Hematopoietic multipotent progenitor cell treated with erythropoietin and hydrocortisone succinate and interleukin-3 and kit ligand, for 6 days (in vitro differentiated cells): ENCODE results near the gene PLXNA2.

ENCODE experiments used
- DNase-seq: peaks from one replicate; pipeline ENCODE4 v3.0.0-alpha.2; 2015

PLXNA2 gene

DNA sequence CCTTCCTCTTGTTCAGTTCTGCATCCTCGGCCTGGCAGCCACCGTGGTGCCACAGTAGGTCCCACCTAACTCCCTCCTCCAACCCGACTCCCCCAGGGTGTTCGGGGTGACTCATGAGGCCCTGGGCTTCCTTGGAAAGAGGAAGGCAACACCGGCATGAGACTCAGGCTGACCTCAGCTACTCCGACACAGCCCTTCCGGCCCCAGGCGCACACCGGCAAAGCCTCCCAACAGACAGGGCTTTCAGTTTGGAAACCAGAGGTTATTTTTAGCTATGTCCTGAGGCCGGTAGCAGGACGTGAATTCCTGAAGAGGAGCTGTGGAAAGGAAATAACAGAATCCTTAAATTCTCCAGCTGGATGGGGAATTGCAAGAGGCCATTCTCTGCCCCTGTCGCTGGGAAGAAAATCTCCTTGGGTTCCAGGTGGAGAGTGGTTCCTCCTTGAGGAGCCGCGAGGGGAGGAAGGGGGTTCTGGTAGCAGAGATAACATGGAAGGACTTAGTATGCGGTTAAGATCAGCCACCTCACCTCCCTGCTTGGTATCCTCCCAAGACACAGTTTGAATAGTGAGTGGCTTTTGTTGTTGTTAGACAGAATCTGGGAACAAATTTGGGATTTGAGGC is 24.4 kb downstream of the PLXNA2 start:
- DNase-seq: peak; percentile 78

DNA sequence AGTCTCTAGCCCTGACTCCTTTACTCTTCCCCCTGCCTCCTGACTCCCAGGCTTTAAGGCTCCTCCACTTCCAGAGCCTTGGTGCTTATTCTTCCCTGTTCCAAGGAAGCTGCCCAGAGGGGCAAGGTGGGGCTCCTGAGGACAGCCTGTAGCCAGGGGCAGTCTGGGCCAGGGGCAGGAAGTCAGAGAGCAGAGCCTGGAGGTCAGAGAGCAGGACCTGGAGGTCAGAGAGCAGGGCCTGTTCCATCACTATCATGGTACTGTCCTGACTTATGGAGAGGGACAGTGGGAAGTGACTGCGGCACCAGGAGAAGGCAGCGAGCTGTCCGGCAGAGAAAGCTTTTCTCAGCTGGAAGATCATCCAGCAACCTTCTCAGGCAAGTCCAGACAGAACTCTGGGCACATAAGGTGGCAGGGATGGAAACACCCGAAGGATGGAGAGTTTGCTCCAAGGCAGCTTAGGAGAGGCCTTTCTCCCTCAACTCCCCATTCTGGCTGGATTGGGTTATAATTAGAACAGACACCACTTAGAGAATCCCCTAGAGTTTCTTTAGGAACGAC is 25.0 kb downstream of the PLXNA2 start:
- no peak for DNase-seq

DNA sequence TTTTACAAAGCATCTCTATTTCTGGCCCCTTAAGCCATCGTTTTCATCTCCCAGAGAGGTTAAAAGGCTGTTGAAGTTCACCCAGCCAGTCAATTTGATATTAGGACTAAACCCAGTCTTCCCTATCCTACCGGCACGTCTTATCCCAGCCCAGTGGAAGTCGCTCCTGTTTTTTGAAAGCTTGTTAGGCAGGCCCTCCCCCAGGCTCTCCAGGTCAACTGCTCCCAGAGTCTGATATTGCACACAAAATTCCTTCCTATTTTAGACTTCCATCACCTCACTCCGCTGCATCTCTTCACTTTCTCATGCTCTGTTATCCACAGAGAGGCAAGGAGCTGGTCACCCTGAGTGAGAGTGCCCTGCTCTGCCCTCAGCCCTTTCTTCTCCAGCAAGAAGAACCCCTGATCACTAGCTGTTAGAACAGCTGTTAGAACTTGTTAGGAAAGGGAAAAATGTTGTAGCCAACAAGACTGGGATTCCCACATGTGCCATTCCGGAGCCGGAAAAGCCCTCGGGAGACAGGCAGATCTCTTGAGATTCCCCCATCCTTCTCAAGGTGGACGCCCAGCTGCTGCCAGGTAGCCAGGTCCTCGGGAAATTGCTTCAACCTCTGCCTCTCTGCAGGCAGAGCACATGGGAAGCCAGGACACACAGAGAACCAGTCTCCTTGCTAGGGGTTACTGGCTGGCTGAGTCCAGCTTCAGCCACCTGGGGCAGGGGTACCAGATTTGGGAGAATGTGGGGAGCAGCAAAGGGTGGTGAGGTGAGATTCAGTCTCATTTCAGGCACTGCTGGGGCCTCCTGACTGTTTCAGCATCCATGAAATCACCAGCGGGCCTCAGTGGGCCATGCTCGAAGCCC is 25.7 kb downstream of the PLXNA2 start:
- no peak for DNase-seq

DNA sequence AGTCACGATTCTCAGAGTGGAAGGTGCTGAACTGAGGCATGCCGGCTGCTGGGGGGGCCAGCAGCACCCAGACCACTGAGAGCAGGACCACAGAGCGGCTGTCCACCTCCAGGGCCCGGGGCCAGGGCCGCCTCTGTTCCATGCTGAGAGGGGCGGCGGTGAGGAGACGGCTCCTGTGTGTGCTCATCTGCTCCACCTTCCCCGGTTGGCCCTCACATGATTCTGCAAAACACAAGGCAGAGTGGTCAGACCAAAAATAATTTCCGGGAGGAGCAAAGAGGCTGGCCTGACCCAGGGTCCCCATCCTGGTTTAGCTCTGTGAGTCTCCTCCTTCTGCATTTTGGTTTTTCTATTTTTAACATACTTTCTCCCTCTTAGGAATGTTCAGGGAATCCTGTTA is 26.4 kb downstream of the PLXNA2 start:
- no peak for DNase-seq

GRCh38 chr1:208216806-208217205 is 27.4 kb downstream of the PLXNA2 start:
- DNase-seq: no peak

DNA sequence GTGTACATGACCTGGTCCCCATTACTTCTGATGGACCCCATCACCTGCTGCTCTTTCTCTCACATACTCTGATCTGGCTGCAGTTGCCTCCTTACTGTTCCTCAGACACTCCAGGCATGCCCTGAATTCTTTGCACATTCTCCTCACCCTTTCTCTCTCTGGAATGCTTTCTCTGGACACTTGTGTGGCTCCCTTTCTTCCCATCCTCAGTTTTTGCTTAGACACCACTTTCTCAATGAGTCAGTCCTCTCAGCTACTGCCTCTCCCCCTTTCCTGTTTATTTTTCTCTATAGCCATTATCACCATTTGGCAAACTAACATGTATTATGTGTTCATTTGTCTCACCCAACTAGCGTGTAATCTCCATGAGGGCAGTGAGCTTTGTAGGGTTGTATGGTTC is 28.1 kb downstream of the PLXNA2 start:
- no peak for DNase-seq

DNA sequence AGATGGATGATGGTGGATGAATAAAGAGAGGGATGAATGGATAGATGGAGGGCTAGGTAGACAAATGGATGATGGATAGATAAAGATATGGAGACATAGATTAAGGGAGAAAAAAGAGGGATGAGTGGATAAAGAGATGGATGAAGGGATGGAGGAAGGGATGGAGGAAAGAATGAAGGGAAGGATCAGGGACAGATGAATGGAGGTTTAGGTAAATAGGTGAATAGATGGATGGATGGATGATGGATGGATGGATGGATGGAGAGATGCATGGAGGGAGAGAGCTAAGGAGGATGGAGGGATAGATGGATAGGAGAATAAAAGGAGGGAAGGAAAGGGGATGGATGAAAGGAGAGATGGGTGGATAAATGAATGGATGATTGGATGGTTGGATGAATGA is 28.8 kb downstream of the PLXNA2 start:
- no peak for DNase-seq

DNA sequence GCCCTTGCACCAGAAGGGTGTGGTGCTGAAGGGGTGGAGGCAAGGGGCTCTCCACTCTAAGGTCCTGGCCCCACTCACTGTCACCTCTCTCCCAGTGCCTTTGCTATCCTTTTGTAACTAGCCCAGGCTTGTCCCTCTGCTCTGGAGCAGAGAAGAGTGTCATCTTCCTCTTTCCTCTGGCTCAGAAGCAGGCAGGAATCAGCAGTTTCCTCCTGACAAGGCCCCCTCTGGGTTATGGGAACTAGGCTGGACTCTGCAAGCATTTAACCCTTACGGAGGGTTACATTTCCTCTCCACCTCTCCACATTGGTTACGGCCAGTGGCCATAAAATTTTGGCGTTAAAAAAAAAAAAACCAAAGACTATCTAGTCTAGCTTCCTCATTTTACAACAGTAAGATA is 30.4 kb downstream of the PLXNA2 start:
- DNase-seq: peak; percentile 33

DNA sequence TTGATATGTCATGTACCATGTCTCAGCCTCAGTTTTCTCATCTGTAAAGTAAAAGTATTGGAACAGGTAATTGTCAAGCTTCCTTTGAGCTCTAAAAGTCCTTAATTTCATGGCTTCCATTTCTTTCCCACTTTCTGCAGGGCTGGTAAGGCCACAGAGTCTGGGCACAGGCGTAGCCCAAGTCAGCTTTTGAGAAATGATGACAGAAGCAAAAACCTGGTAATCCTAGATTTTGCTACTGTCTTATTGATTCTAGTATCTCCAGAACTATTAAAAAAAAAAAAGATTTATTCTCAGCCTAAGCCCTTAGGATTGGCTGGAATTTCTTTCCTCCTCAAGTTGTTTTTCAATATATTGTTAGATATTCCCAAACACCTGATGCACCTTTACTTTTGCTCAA is 31.3 kb downstream of the PLXNA2 start:
- no peak for DNase-seq

GRCh38 chr1:208211921-208212843 is 32.0 kb downstream of the PLXNA2 start:
- no peak for DNase-seq

DNA sequence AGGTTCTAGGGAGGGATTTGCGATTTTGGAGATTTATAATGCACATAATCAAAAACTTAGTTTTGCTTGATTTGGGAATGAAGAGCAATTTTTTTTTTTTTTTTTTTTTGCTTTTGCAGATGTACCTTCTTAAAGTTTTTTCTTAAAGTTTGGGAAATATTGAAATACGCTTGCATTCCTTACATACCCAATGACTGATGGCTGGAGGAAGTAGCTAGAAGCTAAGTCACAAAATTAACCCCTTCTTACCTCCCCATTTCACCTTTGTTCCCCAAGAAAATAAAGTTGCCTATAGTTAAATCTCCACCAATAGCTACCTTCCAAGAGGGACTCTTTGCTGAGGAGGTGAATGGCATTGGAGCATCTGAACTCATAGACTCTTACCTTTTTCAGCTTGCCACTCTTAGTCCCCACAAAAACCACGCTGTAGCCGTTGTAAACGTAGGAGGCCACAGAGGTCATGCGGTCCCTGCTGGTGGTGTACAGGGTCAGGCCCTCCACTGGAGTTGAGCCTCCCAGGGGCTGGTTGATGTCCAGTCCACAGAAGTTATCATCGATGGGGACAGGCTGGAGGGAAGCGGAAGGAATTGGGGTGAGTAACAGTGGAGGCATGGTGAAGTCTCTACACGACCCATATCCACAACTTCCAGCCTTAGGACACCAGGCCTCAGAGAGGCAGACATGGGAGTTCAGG is 34.1 kb downstream of the PLXNA2 start:
- DNase-seq: no peak

GRCh38 chr1:208209286-208209685 is 34.9 kb downstream of the PLXNA2 start:
- DNase-seq: no peak

DNA sequence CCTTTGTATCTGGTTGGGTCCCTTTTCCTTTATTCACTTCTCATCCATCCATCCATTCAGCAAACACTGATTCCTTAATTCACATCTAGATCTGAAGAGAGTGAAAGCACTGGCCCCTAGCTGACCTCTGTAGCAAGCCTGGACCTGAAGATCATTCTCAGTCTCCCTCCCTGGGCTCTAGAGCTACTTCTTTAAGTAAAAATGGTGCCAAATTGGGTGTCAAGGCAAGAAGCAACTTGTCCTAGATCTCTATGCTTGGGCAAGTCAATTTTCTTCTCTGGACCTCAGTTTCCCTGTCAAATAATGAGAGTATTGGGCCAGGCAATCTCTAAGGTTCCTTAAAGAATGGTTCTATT is 36.1 kb downstream of the PLXNA2 start:
- DNase-seq: no peak

DNA sequence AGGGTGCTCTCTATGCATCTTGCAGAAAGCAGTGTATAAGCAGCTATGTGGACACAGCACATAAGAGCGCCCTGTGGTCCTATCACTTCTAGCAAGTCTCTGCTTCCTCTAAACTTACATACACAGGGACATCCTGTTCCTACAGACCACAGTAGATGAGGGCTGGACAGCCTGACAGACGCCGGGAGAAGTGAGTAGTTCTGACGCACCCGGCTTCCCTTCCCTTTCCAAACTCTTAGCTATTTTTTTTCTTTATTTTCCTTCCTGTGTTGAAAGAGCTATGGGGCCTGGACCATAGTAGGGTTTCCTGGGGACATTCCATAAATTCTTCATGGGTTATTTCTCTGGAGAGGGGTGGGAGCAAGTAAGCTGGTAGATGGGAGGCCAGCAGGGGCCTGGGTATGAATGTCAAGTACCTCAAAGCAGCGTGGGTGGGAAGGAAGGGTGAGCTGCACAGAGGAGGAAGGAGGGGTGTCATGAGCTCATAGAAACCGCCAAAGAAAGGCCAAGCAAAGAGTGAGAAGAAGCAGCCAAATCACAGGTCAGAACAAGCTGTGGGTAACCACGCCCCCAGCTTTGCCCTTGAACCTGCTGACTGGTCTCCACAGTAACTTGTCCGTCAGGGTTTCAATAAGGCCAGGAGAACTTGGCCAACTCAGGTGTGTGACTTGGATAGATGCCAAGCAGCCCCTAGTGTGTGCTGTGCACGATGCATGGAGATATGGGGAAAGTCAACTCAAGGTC is 36.6 kb downstream of the PLXNA2 start:
- no peak for DNase-seq

- no peak for DNase-seq
Measured at GRCh38 chr1:208206092-208206698, 38.0 kb downstream of the PLXNA2 start.

DNA sequence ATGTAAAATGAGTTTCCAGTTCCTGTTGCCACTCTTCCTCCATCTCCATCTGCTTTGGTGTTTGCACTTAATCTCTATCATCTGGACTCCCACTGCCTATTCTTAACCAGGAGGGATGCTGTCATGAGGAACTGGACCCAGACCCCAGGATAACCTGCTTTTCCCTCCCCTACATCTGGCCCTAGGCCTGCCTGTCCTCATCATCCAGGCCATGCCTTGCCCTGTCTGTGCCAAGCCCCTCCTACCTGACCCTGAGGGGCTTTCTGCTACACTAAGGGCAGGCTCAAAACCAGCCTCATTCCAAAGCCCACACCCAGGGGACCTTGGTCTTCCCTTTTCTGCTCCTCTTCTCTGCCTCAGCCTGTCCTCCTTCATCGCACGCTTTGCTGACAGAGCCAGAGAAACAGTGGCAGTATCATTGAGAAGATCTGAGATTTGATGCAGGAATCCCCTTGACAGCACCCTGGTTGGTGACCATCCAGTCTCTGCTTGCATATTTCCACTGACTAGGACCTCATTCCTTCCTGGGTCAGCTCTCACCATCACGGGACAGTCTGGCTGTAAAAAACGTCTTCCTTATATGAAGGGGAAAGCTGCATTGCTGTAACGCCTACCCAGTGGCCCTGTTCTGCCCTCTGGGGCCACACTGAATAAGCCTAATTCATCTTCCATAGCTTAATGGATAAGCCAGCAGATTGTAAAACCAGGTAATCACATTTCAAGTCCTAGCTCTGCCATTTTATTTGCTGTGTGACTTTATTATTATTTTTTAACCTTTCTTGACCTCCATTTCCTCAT is 38.8 kb downstream of the PLXNA2 start:
- DNase-seq: no peak

DNA sequence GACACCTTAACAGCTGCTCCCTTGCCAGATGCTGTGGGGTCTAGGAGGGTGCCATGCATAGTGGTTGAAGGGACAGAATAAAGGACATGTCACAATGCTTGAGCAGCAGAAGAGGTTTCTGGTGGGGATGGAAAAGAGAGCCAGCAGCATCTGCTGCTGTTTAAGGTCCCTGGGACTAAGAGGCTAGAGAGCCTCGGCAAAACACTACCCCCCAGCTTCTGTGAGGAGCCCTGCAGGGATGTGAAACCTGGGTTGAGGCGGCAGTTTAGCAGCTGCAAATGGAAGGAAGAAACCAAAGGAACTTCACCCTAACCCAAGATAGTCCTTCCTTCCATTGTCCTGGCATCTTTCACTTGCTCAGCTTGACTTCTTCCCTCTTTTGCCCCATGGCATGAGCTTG is 39.4 kb downstream of the PLXNA2 start:
- DNase-seq: no peak

DNA sequence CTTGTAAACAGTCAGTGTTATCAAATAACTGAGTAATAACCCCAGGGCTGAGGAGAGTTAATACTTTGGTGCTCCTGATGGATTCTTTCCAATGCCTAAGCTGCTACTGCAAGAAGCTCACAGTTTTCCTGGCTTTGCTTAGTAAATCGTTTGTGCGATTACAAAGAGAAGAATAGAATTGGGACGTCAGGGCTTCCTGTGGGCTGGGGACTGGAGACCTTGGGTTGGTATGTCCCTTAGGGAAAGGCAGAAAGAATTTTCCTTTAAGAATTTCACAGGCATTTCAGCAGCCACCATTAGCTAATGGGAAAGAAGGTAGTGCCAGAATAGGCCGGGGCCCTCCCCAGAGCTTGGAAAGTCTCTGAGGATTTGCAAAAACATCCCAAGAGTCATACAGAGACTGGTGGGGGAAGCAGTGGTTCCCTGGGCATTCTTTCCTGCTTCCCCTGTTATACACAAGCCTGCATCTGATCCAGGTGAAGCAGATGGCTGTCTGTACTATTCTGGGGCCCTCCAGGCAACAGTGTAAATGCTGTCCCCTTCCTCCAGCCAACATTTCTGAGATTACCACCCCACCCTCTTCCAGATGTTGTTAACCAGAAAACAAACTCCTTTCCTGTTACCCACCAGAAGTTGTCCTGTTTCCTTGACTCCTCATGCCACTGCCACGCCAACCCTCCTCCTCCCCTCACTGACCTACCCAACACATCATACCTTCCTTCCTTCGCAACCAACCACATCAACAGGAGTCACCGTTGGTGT is 40.2 kb downstream of the PLXNA2 start:
- DNase-seq: no peak

DNA sequence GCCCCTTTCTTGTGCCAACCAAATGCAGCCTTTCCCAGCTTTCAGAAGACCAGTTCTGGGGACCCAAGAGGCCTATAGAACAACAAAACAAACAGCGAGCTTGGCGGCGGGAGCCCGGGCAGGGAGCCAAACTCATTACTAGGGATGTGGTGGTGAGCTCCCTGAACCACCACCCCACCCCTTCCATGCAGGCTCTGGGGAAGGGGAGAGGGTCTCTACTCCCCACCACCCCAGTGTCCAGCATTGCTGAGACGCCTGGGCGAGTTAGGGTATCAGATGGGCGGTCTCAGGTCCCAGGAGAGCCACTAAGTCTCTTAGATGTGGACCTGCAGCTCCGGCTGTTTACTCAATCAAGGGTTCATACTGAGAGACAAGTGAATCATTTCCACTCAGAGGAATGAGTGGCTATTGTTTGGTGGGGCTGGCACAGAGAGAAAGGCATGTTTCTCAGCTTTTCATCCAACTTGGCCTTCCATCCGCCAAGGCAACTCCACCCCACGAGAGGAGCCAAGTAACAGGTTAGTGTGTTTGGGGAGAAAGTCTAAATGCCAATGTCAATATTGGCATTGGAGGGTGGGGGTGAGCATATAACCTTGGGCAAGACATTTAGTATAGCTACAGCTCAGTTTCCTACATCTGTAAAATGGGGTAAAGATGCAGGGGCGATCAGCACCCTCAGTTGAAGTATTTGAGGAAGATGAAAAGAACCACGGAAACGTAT is 40.9 kb downstream of the PLXNA2 start:
- no peak for DNase-seq
